ENCODE results near the gene DBN1.

- TF ChIP-seq EZH2 (IDR thresholded peaks at IDR 0.05; ENCODE audit: low read length, unreplicated experiment) (no peak), CTCF (conservative IDR thresholded peaks at IDR 0.05; ENCODE audit: low read depth, low read length) (no peak)
Observed at GRCh38 chr5:177471610-177472356, 1.7 kb downstream of the DBN1 start.

Data from PC-3 (cell line).